Measurements from ENCODE around the gene ZBTB16.

Gene ZBTB16, protein sequence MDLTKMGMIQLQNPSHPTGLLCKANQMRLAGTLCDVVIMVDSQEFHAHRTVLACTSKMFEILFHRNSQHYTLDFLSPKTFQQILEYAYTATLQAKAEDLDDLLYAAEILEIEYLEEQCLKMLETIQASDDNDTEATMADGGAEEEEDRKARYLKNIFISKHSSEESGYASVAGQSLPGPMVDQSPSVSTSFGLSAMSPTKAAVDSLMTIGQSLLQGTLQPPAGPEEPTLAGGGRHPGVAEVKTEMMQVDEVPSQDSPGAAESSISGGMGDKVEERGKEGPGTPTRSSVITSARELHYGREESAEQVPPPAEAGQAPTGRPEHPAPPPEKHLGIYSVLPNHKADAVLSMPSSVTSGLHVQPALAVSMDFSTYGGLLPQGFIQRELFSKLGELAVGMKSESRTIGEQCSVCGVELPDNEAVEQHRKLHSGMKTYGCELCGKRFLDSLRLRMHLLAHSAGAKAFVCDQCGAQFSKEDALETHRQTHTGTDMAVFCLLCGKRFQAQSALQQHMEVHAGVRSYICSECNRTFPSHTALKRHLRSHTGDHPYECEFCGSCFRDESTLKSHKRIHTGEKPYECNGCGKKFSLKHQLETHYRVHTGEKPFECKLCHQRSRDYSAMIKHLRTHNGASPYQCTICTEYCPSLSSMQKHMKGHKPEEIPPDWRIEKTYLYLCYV

GRCh38 chr11:114059278-114059983, at the start of gene ZBTB16:
Gene ZBTB16 (plus strand): TSS chr11:114059711. CDS start chr11:114063301, 3,590 bp downstream.
- Mint-ChIP-seq H3K4me1 (no peaks in the 10 kb centered on the region), H3K4me3 (peak within 1 kb of the TSS; percentile 92), H3K36me3 (no peaks in the 10 kb centered on the region), H3K9me3 (no peaks in the 10 kb centered on the region), H3K27ac (no peak within 1 kb of the TSS), H3K27me3 (peaks cover 10% of the 10 kb centered on the region)

GRCh38 chr11:114010931-114011330, 48.6 kb upstream of the ZBTB16 start:
- Mint-ChIP-seq H3K27me3 (peaks cover 1% of the 10 kb centered on the region), H3K27ac (no peak overlapping the region), H3K4me1 (no peaks in the 10 kb centered on the region), H3K4me3 (no peak overlapping the region), H3K9me3 (no peaks in the 10 kb centered on the region), H3K36me3 (no peaks in the 10 kb centered on the region)

- no peaks in the 10 kb centered on the region for H3K4me1 Mint-ChIP-seq
- no peak overlapping the region for H3K27ac Mint-ChIP-seq
- H3K9me3 Mint-ChIP-seq, result no peaks in the 10 kb centered on the region
- peaks cover 1% of the 10 kb centered on the region for H3K27me3 Mint-ChIP-seq
- H3K4me3 Mint-ChIP-seq, result no peak overlapping the region
- no peaks in the 10 kb centered on the region for H3K36me3 Mint-ChIP-seq
These were observed 48.1 kb upstream of the ZBTB16 start for GRCh38 chr11:114011443-114011842.

GRCh38 chr11:114015117-114015516, 44.4 kb upstream of the ZBTB16 start:
- no peak overlapping the region for H3K27ac Mint-ChIP-seq

DNA sequence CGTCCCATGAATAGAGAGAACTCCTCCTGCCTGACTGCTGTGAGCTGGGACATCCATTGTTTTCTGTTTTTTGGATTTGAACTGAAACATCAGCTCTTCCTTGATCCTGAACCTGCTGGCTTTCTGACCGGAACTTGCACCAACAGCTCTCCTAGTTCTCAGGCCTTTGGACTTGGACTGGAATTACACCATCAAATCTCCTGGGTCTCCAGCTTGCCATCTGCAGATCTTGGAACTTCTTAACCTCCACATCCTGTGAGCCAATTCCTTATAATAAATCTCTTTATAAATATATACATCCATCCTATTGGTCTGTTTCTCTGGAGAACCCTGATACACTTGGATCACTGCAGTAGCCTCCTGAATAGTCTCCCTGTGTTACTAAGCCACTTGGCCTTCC, 42.5 kb upstream of the ZBTB16 start:
- no peaks in the 10 kb centered on the region for H3K36me3 Mint-ChIP-seq
- no peaks in the 10 kb centered on the region for H3K4me1 Mint-ChIP-seq
- H3K27ac Mint-ChIP-seq, result no peak overlapping the region
- no peaks in the 10 kb centered on the region for H3K9me3 Mint-ChIP-seq
- no peak overlapping the region for H3K4me3 Mint-ChIP-seq
- peaks cover 1% of the 10 kb centered on the region for H3K27me3 Mint-ChIP-seq

More at GRCh38 chr11:114015117-114015516, 44.4 kb upstream of the ZBTB16 start:
- Mint-ChIP-seq H3K9me3 (no peaks in the 10 kb centered on the region), H3K36me3 (no peaks in the 10 kb centered on the region), H3K4me1 (no peaks in the 10 kb centered on the region), H3K4me3 (no peak overlapping the region), H3K27me3 (peaks cover 1% of the 10 kb centered on the region)

DNA sequence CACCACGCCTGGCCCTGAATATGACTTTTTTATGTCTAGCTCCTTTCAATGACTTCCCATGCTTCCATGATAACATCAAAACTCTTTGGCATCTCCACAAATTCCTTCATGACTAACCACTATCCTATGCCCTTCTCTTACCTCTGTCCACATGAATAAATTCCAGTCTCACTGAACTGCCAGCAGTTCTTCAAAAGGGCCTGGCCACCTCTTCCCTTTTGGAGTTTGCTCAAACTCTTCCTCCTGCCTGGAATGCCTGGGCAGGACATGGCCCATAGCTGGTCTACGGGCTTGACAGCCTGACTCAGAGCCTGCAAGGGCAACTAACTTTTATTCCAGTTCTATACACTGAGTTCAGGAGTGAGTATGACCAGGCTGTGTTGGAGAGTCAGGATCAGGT, 41.8 kb upstream of the ZBTB16 start:
- Mint-ChIP-seq H3K27me3 (no peaks in the 10 kb centered on the region), H3K36me3 (no peaks in the 10 kb centered on the region), H3K4me1 (no peaks in the 10 kb centered on the region), H3K4me3 (no peak overlapping the region), H3K9me3 (no peaks in the 10 kb centered on the region), H3K27ac (no peak overlapping the region)

- Mint-ChIP-seq H3K27ac (no peak overlapping the region), H3K4me3 (no peak overlapping the region), H3K36me3 (no peaks in the 10 kb centered on the region), H3K27me3 (no peaks in the 10 kb centered on the region), H3K4me1 (no peaks in the 10 kb centered on the region), H3K9me3 (no peaks in the 10 kb centered on the region)
These were observed 40.5 kb upstream of the ZBTB16 start for GRCh38 chr11:114019046-114019445.

GRCh38 chr11:114019574-114019973, 39.9 kb upstream of the ZBTB16 start:
- Mint-ChIP-seq H3K27ac (no peak overlapping the region), H3K36me3 (no peaks in the 10 kb centered on the region), H3K4me1 (no peaks in the 10 kb centered on the region), H3K4me3 (no peak overlapping the region), H3K27me3 (no peaks in the 10 kb centered on the region), H3K9me3 (no peaks in the 10 kb centered on the region)

DNA sequence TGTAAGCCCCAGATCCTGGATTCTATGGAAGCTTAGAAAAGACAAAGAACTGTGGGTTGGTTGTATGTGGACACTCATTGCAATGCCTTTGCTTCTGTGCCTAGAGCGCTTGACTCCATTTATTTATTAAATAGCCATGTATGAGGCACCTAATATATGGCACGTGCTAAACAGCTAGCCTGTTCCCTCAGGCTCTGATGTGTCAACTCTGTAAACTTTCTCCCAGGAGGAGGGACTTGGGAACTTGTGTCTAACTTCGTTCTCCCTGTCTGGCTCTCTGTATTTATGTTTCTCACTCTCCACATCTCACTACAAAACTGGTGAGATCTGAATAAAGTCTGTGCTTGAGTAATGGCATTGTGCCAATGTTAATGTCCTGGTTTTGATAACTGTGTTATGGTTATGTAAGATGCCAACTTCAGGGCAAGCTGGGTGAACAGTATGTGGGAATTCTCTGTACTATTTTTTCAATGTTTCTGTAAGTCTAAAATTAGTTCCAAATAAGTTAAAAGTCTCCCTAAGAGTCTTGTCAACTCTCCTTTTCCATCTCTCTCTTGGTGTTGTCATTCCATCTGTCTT, 34.1 kb upstream of the ZBTB16 start:
- H3K27me3 Mint-ChIP-seq, result no peaks in the 10 kb centered on the region
- H3K27ac Mint-ChIP-seq, result no peak overlapping the region
- no peaks in the 10 kb centered on the region for H3K9me3 Mint-ChIP-seq
- peaks cover 5% of the 10 kb centered on the region for H3K4me1 Mint-ChIP-seq
- H3K4me3 Mint-ChIP-seq, result no peak overlapping the region
- H3K36me3 Mint-ChIP-seq, result no peaks in the 10 kb centered on the region

GRCh38 chr11:114026355-114026754, 33.2 kb upstream of the ZBTB16 start:
- Mint-ChIP-seq H3K27ac (no peak overlapping the region), H3K9me3 (no peaks in the 10 kb centered on the region), H3K4me3 (no peak overlapping the region), H3K27me3 (no peaks in the 10 kb centered on the region), H3K4me1 (peaks cover 5% of the 10 kb centered on the region), H3K36me3 (no peaks in the 10 kb centered on the region)

DNA sequence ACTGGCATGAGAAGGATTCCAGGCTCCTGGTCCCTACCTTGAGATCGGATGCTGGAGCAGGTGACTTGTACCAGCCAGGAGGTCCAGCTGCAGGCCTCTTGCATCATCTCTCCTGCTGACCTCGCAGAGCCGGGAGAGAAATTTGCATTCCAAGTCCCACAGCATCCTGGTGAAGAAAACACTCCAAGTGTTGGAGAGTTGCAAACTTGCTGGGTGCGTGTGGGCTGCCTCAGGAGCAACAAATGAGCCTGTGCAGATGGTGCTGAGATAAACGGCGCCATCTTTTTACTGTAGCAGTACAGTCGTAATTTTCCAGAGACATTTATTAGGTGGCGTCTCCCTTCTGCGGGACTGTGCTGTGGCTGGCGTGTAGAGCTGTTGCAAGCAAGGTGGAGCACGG, 32.1 kb upstream of the ZBTB16 start:
- Mint-ChIP-seq H3K36me3 (no peaks in the 10 kb centered on the region), H3K9me3 (no peaks in the 10 kb centered on the region), H3K4me1 (peaks cover 5% of the 10 kb centered on the region), H3K27me3 (no peaks in the 10 kb centered on the region), H3K27ac (no peak overlapping the region), H3K4me3 (no peak overlapping the region)

GRCh38 chr11:114027926-114028325, 31.6 kb upstream of the ZBTB16 start:
- Mint-ChIP-seq H3K4me1 (peaks cover 5% of the 10 kb centered on the region), H3K36me3 (no peaks in the 10 kb centered on the region), H3K27ac (no peak overlapping the region), H3K27me3 (no peaks in the 10 kb centered on the region), H3K4me3 (no peak overlapping the region), H3K9me3 (no peaks in the 10 kb centered on the region)

GRCh38 chr11:114031246-114031966, 28.1 kb upstream of the ZBTB16 start:
- no peaks in the 10 kb centered on the region for H3K9me3 Mint-ChIP-seq
- H3K4me3 Mint-ChIP-seq, result no peak overlapping the region
- H3K36me3 Mint-ChIP-seq, result no peaks in the 10 kb centered on the region
- H3K4me1 Mint-ChIP-seq, result peaks cover 5% of the 10 kb centered on the region
- H3K27ac Mint-ChIP-seq, result no peak overlapping the region
- H3K27me3 Mint-ChIP-seq, result peaks cover 2% of the 10 kb centered on the region

GRCh38 chr11:114031967-114032320, 27.6 kb upstream of the ZBTB16 start:
- Mint-ChIP-seq H3K27ac (no peak overlapping the region), H3K36me3 (no peaks in the 10 kb centered on the region), H3K27me3 (peaks cover 2% of the 10 kb centered on the region), H3K4me3 (no peak overlapping the region), H3K9me3 (no peaks in the 10 kb centered on the region), H3K4me1 (peaks cover under 1% of the 10 kb centered on the region)

- H3K27me3 Mint-ChIP-seq, result peaks cover 2% of the 10 kb centered on the region
- H3K27ac Mint-ChIP-seq, result no peak overlapping the region
- no peaks in the 10 kb centered on the region for H3K36me3 Mint-ChIP-seq
- H3K4me3 Mint-ChIP-seq, result no peak overlapping the region
- H3K4me1 Mint-ChIP-seq, result no peaks in the 10 kb centered on the region
- H3K9me3 Mint-ChIP-seq, result no peaks in the 10 kb centered on the region
These were observed 26.4 kb upstream of the ZBTB16 start for GRCh38 chr11:114033066-114033465.
